Measurements from ENCODE around the gene PDIA5. TPM values are rescaled to one million over a fixed set of nuclear protein-coding genes. Genes with fewer than 3 reads are reported as not detected.

Gene PDIA5
- polyA plus RNA-seq, 1 donor (not counting 4 experiments of a cell fraction or from before 2014, with no cell fraction given): 29.8 TPM

DNA sequence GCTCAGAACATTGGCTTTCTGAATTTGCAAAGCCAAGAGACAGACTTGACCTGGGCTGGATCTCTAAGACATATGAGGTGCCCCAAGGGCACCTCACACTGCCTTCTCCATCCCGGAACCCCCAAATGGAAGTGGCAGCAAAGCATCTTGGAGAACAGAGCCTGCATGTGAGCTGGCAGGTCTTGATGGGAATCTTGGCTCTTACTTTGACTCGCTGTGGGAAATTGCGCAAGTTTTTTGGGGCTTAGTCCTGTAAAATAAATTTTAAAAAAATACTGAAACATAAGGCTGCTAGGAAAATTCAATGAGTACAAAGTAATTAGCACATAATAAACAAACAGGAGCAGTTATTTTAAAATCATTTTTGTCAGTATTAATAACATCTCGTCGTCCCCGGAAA is 121.2 kb downstream of the PDIA5 start:
- dilution Hi-C loops (cut with MboI; ENCODE audit: extremely low pct_ligation_motif_present, low sequenced_read_pairs): no loop called here
- H3K9me3 ChIP-seq (ENCODE audit: control insufficient read depth, low read depth, low read length): no peaks in the 10 kb centered on the region
- H3K4me1 ChIP-seq (ENCODE audit: control insufficient read depth, extremely low read depth, insufficient read depth, low read length): no peaks in the 10 kb centered on the region
- DNase-seq (ENCODE audit: low read depth, low spot score) (no peak), FAIRE-seq (no peak)
- no peak overlapping the region for H2AFZ ChIP-seq (ENCODE audit: control insufficient read depth, low read length)
- no peaks in the 10 kb centered on the region for H4K20me1 ChIP-seq (ENCODE audit: control insufficient read depth, extremely low read depth, insufficient read depth, low read length)
- H3K9me1 ChIP-seq (ENCODE audit: control insufficient read depth, extremely low read depth, insufficient read depth, low read length): no peaks in the 10 kb centered on the region
- H3K79me2 ChIP-seq (ENCODE audit: control insufficient read depth, insufficient read depth, low read length): no peaks in the 10 kb centered on the region
- H3K27me3 ChIP-seq (ENCODE audit: control insufficient read depth, extremely low read depth, insufficient read depth, low read length): no peaks in the 10 kb centered on the region
- H3K4me2 ChIP-seq (ENCODE audit: control insufficient read depth, extremely low read depth, insufficient read depth, low read depth, low read length): no peak overlapping the region
- no peaks in the 10 kb centered on the region for H3K36me3 ChIP-seq (ENCODE audit: control insufficient read depth in 2 of 2, extremely low read depth in 1 of 2, insufficient read depth in 2 of 2, low read length in 2 of 2)
- no peak for TF ChIP-seq EZH2 (IDR thresholded peaks at IDR 0.05; ENCODE audit: low read length)
- TF ChIP-seq, protein P1, sequence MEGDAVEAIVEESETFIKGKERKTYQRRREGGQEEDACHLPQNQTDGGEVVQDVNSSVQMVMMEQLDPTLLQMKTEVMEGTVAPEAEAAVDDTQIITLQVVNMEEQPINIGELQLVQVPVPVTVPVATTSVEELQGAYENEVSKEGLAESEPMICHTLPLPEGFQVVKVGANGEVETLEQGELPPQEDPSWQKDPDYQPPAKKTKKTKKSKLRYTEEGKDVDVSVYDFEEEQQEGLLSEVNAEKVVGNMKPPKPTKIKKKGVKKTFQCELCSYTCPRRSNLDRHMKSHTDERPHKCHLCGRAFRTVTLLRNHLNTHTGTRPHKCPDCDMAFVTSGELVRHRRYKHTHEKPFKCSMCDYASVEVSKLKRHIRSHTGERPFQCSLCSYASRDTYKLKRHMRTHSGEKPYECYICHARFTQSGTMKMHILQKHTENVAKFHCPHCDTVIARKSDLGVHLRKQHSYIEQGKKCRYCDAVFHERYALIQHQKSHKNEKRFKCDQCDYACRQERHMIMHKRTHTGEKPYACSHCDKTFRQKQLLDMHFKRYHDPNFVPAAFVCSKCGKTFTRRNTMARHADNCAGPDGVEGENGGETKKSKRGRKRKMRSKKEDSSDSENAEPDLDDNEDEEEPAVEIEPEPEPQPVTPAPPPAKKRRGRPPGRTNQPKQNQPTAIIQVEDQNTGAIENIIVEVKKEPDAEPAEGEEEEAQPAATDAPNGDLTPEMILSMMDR (optimal IDR thresholded peaks at IDR 0.05 in 1 of 3, IDR thresholded peaks at IDR 0.05 in 1 of 3, conservative IDR thresholded peaks at IDR 0.05 in 1 of 3; ENCODE audit: extremely low read depth in 1 of 3, insufficient read depth in 2 of 3, low read length in 3 of 3): no peak
- no peak overlapping the region for H3K27ac ChIP-seq (ENCODE audit: control insufficient read depth, insufficient read depth, low read length)
- no peak overlapping the region for H3K4me3 ChIP-seq (ENCODE audit: control insufficient read depth in 2 of 3, extremely low read depth in 1 of 3, insufficient read depth in 2 of 3, low read depth in 1 of 3, low read length in 3 of 3)
- no peak overlapping the region for H3K9ac ChIP-seq (ENCODE audit: control insufficient read depth, extremely low read depth, insufficient read depth, low read length)

DNA sequence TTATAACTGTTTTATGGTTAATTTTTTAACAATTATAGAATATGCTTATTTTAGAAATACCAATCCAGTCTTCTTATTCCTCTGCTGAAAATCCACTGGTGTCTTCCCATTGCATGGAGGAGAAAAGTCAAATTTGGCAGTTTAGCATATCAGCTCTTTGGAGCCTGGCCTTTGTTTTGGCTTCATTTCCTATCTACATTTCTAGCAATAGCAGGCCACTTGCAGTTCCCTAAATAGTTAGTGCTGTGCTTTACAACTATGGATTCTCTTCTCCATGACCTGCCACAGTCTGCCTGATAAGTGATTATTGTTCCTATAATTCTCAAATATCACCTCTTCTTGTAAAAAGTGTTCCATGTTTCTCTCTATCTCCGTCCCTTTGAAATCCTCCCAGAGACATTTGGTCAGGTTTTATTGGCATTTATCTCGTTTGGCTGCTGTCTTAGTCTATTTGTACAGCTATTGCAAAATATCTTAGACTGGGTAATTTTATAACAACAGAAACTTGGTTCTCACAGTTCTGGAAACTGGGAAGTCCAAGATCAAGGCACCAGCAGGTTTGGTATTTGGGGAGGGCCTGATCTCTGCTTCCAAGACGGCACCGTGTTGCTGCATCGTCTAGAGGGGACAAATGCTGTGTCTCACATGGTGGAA is 126.8 kb downstream of the PDIA5 start:
- no peak overlapping the region for H3K9ac ChIP-seq (ENCODE audit: control insufficient read depth, extremely low read depth, insufficient read depth, low read length)
- TF ChIP-seq EZH2 (IDR thresholded peaks at IDR 0.05; ENCODE audit: low read length): no peak
- TF ChIP-seq, protein P1 (optimal IDR thresholded peaks at IDR 0.05 in 1 of 3, IDR thresholded peaks at IDR 0.05 in 1 of 3, conservative IDR thresholded peaks at IDR 0.05 in 1 of 3; ENCODE audit: extremely low read depth in 1 of 3, insufficient read depth in 2 of 3, low read length in 3 of 3): no peak
- H3K27ac ChIP-seq (ENCODE audit: control insufficient read depth, insufficient read depth, low read length): no peak overlapping the region
- H3K27me3 ChIP-seq (ENCODE audit: control insufficient read depth, extremely low read depth, insufficient read depth, low read length): no peaks in the 10 kb centered on the region
- no peak overlapping the region for H3K4me3 ChIP-seq (ENCODE audit: control insufficient read depth in 2 of 3, extremely low read depth in 1 of 3, insufficient read depth in 2 of 3, low read depth in 1 of 3, low read length in 3 of 3)
- H3K36me3 ChIP-seq (ENCODE audit: control insufficient read depth in 2 of 2, extremely low read depth in 1 of 2, insufficient read depth in 2 of 2, low read length in 2 of 2): no peaks in the 10 kb centered on the region
- no peak for DNase-seq (ENCODE audit: low read depth, low spot score)
- H3K79me2 ChIP-seq (ENCODE audit: control insufficient read depth, insufficient read depth, low read length): no peaks in the 10 kb centered on the region
- H3K9me1 ChIP-seq (ENCODE audit: control insufficient read depth, extremely low read depth, insufficient read depth, low read length): no peaks in the 10 kb centered on the region
- H3K4me2 ChIP-seq (ENCODE audit: control insufficient read depth, extremely low read depth, insufficient read depth, low read depth, low read length): no peak overlapping the region
- H3K9me3 ChIP-seq (ENCODE audit: control insufficient read depth, low read depth, low read length): no peaks in the 10 kb centered on the region
- no peaks in the 10 kb centered on the region for H3K4me1 ChIP-seq (ENCODE audit: control insufficient read depth, extremely low read depth, insufficient read depth, low read length)
- no peaks in the 10 kb centered on the region for H4K20me1 ChIP-seq (ENCODE audit: control insufficient read depth, extremely low read depth, insufficient read depth, low read length)
- no peak for FAIRE-seq
- H2AFZ ChIP-seq (ENCODE audit: control insufficient read depth, low read length): no peak overlapping the region
- dilution Hi-C loops (cut with MboI; ENCODE audit: extremely low pct_ligation_motif_present, low sequenced_read_pairs): no loop called here

All from keratinocyte (primary cell).